Measurements from ENCODE around the gene MRPL36.

Gene MRPL36

DNA sequence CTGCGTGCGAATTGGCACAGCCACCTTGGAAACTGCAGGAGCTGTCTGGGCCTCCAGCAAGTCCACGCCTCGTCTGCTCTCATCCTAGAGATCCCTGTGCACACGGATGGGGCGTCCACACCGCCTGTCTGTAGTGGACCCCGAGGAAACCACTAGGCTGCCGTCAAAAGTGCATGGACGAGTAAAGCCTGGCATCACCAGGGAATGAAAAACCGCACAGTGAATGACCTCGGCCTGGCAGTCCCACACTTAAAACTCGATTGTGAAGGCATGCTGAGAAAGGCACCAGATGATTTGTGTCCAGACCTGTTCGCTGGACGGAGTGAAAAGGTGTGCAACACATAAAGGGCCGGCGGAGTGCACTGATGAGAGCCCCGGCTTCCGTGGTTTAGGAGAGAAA, 50.8 kb downstream of the MRPL36 start:
- H3K36me3 ChIP-seq, result no peaks in the 10 kb centered on the region
- H3K27ac ChIP-seq, result no peak overlapping the region
- no peaks in the 10 kb centered on the region for H3K4me1 ChIP-seq (ENCODE audit: control insufficient read depth in 1 of 2, insufficient read depth in 1 of 2, low read depth in 1 of 2, low read length in 1 of 2)
- H3K4me3 ChIP-seq (ENCODE audit: low read depth in 1 of 2, low read length in 1 of 2), result no peak overlapping the region
- no peaks in the 10 kb centered on the region for H3K27me3 ChIP-seq
- H3K9me3 ChIP-seq, result no peaks in the 10 kb centered on the region
- TF ChIP-seq, protein P1, sequence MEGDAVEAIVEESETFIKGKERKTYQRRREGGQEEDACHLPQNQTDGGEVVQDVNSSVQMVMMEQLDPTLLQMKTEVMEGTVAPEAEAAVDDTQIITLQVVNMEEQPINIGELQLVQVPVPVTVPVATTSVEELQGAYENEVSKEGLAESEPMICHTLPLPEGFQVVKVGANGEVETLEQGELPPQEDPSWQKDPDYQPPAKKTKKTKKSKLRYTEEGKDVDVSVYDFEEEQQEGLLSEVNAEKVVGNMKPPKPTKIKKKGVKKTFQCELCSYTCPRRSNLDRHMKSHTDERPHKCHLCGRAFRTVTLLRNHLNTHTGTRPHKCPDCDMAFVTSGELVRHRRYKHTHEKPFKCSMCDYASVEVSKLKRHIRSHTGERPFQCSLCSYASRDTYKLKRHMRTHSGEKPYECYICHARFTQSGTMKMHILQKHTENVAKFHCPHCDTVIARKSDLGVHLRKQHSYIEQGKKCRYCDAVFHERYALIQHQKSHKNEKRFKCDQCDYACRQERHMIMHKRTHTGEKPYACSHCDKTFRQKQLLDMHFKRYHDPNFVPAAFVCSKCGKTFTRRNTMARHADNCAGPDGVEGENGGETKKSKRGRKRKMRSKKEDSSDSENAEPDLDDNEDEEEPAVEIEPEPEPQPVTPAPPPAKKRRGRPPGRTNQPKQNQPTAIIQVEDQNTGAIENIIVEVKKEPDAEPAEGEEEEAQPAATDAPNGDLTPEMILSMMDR (IDR thresholded peaks at IDR 0.05), result no peak
